ENCODE measurements around the gene HYDIN. TPM values are rescaled to one million over a fixed set of nuclear protein-coding genes. Genes with fewer than 3 reads are reported as not detected.
A peak's percentile ranks its signal among the peaks of the same experiment; 100 is the strongest.

Gene HYDIN
- total and polyA plus RNA-seq, 9 of the 15 experiments (the other 6 are each of a cell fraction or from before 2014, with no cell fraction given): 0.08 to 0.43 (median 0.14) TPM; not detected in 1

GRCh38 chr16:71214746-71215381 is 15.7 kb downstream of the HYDIN start:
- Histone ChIP-seq H3K9me3 (replicated peaks; ENCODE audit: control insufficient read depth, insufficient read depth, low read depth, low read length) (no peaks in the 10 kb centered on the region), H3K27ac (ENCODE audit: extremely low read depth, low read depth, low read length) (no peak overlapping the region), H4K20me1 (replicated peaks; ENCODE audit: control insufficient read depth, insufficient read depth, low read length) (no peaks in the 10 kb centered on the region), H3K9ac (ENCODE audit: insufficient read depth in 1 of 2, low read depth in 2 of 2, low read length in 2 of 2) (no peak overlapping the region), H3K9me1 (ENCODE audit: control insufficient read depth, insufficient read depth, low read length) (no peaks in the 10 kb centered on the region), H3K27me3 (ENCODE audit: control insufficient read depth in 2 of 2, insufficient read depth in 2 of 2, low read length in 2 of 2) (no peaks in the 10 kb centered on the region), H3K4me2 (ENCODE audit: insufficient read depth, low read length) (no peak overlapping the region), H2AFZ (ENCODE audit: low read depth, low read length) (no peak overlapping the region), H3K79me2 (ENCODE audit: control insufficient read depth, insufficient read depth, low read length) (no peaks in the 10 kb centered on the region), H3K4me3 (no peak overlapping the region), H3K36me3 (ENCODE audit: control insufficient read depth, insufficient read depth, low read length) (no peaks in the 10 kb centered on the region), H3K4me1 (replicated peaks in 1 of 2; ENCODE audit: control insufficient read depth in 2 of 2, insufficient read depth in 2 of 2, low read length in 2 of 2) (no peaks in the 10 kb centered on the region)
- BruUV-seq (replicated peaks): no TSS peak
- in situ Hi-C loops (cut with MboI) (no loop called here), intact Hi-C loops (cut with micrococcal nuclease) (no loop called here)
- DNase-seq (ENCODE audit: extremely low read depth in 1 of 4, low spot score in 3 of 4) (peak in 2 of 4 experiments; percentile 2 to 8), ATAC-seq (0 out of 3 replicates have a peak, but pooled peaks have one; percentile 35), FAIRE-seq (peak; percentile 23)
- POLR2A ChIA-PET: no interaction called here
- 0% methylated on average over 1 of the region's 1 CpG for WGBS (ENCODE audit: insufficient coverage, low coverage, missing lambda C conversion rate)
- CTCF ChIA-PET (ENCODE audit: low intra/inter-chr PET ratio): interaction anchor here (1.6 kb wide), 1 partner anchor 97 kb away, joined by 5 read pairs; no protein-coding TSS in a partner anchor
- no peak for TF ChIP-seq ZNF239 (CRISPR knock-in tag; IDR thresholded peaks at IDR 0.05)
- TF ChIP-seq ETS1 (conservative IDR thresholded peaks at IDR 0.05; ENCODE audit: control insufficient read depth, low read depth, low read length): no peak
- TF ChIP-seq ZBTB34 (CRISPR knock-in tag; IDR thresholded peaks at IDR 0.05): no peak
- TF ChIP-seq RAD21 (CRISPR knock-in tag; conservative IDR thresholded peaks at IDR 0.05 in 1 of 2, IDR thresholded peaks at IDR 0.05 in 1 of 2): peak; percentile 38 to 44; a peak in 2 of 4 replicates
- no peak for TF ChIP-seq KAT7 (CRISPR knock-in tag; IDR thresholded peaks at IDR 0.05; ENCODE audit: borderline replicate concordance)
- no peak for TF ChIP-seq ETS2 (tag; IDR thresholded peaks at IDR 0.05; ENCODE audit: borderline replicate concordance, poor library complexity, severe bottlenecking)
- TF ChIP-seq TRIM28 (IDR thresholded peaks at IDR 0.05): no peak
- 0 out of 2 replicates have a peak, but pooled peaks have one; percentile 47 for TF ChIP-seq ZNF512 (tag; IDR thresholded peaks at IDR 0.05)
- TF ChIP-seq CTCF (IDR thresholded peaks at IDR 0.05 in 2 of 3, conservative IDR thresholded peaks at IDR 0.05 in 1 of 3; ENCODE audit: insufficient read depth in 2 of 3, low read depth in 1 of 3, low read length in 3 of 3): peak in 2 of 3 experiments; percentile 13 to 41; a peak in 2 of 6 replicates
- no peak for TF ChIP-seq XRCC4 (IDR thresholded peaks at IDR 0.05; ENCODE audit: extremely low read depth, insufficient read depth, insufficient read length)
- TF ChIP-seq ARID3B (CRISPR knock-in tag; IDR thresholded peaks at IDR 0.05; ENCODE audit: borderline replicate concordance): no peak
